Mesothelial cell of epicardium (in vitro differentiated cells): ENCODE measurements around the gene CTNS. TPM values are rescaled to one million over a fixed set of nuclear protein-coding genes. Genes with fewer than 3 reads are reported as not detected.

ENCODE experiments used
- DNase-seq, 2 experiments: peaks; one replicate each; pipeline ENCODE4 v3.0.0; 2021; ENCODE audit warnings: low spot score in 2 of 2; ENCODE audit not compliant: unreplicated experiment in 2 of 2
- H3K27ac Mint-ChIP-seq: 2 replicates; pipeline ENCODE4 v1.8.0; 2021; ENCODE audit warnings: mixed read lengths
- H3K27me3 Mint-ChIP-seq: 2 replicates; pipeline ENCODE4 v1.8.0; 2021; ENCODE audit warnings: low read depth, mixed read lengths
- H3K36me3 Mint-ChIP-seq: 2 replicates; pipeline ENCODE4 v1.8.0; 2021; ENCODE audit warnings: mixed read lengths
- H3K4me1 Mint-ChIP-seq: 2 replicates; pipeline ENCODE4 v1.8.0; 2021; ENCODE audit warnings: mixed read lengths
- H3K4me3 Mint-ChIP-seq: 2 replicates; pipeline ENCODE4 v1.8.0; 2021; ENCODE audit warnings: mild to moderate bottlenecking, moderate library complexity, mixed read lengths
- H3K9me3 Mint-ChIP-seq: 2 replicates; pipeline ENCODE4 v1.8.0; 2021; ENCODE audit warnings: mixed read lengths
- CTCF ChIP-seq: fragments of 200-600 bp; sonication (generic); IDR thresholded peaks from one replicate; pipeline ENCODE4 v1.5.0; 2021; ENCODE audit warnings: antibody characterized with exemption; ENCODE audit not compliant: unreplicated experiment
- total RNA-seq: library from RNA; stranded (reverse); gene quantifications from 3 replicates; pipeline ENCODE4 v1.2.1, GENCODE V29; 2021

CTNS gene
- total RNA-seq, 1 donor from 2014 or later = 13.4 TPM

- DNase-seq = no peak
- Mint-ChIP-seq H3K27ac (no peak overlapping the region), H3K9me3 (no peaks in the 10 kb centered on the region), H3K4me3 (no peak overlapping the region), H3K27me3 (no peaks in the 10 kb centered on the region), H3K36me3 (peaks cover 15% of the 10 kb centered on the region), H3K4me1 (no peaks in the 10 kb centered on the region)
- TF ChIP-seq CTCF = no peak
These were observed 35.9 kb upstream of the CTNS start for GRCh38 chr17:3600529-3601205.

- peak; percentile 57 for TF ChIP-seq CTCF
- H3K4me3 Mint-ChIP-seq = no peak overlapping the region
- peaks cover 19% of the 10 kb centered on the region for H3K36me3 Mint-ChIP-seq
- no peaks in the 10 kb centered on the region for H3K9me3 Mint-ChIP-seq
- no peaks in the 10 kb centered on the region for H3K4me1 Mint-ChIP-seq
- H3K27me3 Mint-ChIP-seq = no peaks in the 10 kb centered on the region
- no peak for DNase-seq
- no peak overlapping the region for H3K27ac Mint-ChIP-seq
These were observed 34.1 kb upstream of the CTNS start for GRCh38 chr17:3602499-3602898.

GRCh38 chr17:3603119-3603869 lies 33.3 kb upstream of the CTNS start:
- TF ChIP-seq CTCF = no peak
- no peaks in the 10 kb centered on the region for H3K9me3 Mint-ChIP-seq
- DNase-seq = no peak
- H3K27me3 Mint-ChIP-seq = no peaks in the 10 kb centered on the region
- H3K36me3 Mint-ChIP-seq = peaks cover 21% of the 10 kb centered on the region
- H3K27ac Mint-ChIP-seq = no peak overlapping the region
- no peaks in the 10 kb centered on the region for H3K4me1 Mint-ChIP-seq
- H3K4me3 Mint-ChIP-seq = no peak overlapping the region

GRCh38 chr17:3603870-3604259 lies 32.7 kb upstream of the CTNS start:
- H3K36me3 Mint-ChIP-seq = peaks cover 25% of the 10 kb centered on the region
- H3K4me1 Mint-ChIP-seq = no peaks in the 10 kb centered on the region
- no peak overlapping the region for H3K27ac Mint-ChIP-seq
- H3K9me3 Mint-ChIP-seq = no peaks in the 10 kb centered on the region
- no peak overlapping the region for H3K4me3 Mint-ChIP-seq
- no peak for DNase-seq
- no peak for TF ChIP-seq CTCF
- no peaks in the 10 kb centered on the region for H3K27me3 Mint-ChIP-seq

- Mint-ChIP-seq H3K27me3 (no peaks in the 10 kb centered on the region), H3K9me3 (no peaks in the 10 kb centered on the region), H3K27ac (no peak overlapping the region), H3K36me3 (peaks cover 22% of the 10 kb centered on the region), H3K4me1 (no peaks in the 10 kb centered on the region), H3K4me3 (no peak overlapping the region)
- DNase-seq = no peak
- TF ChIP-seq CTCF = no peak
These were observed 26.9 kb upstream of the CTNS start for GRCh38 chr17:3609689-3610088.
